ENCODE data around the gene KCNF1.

The KCNF1 gene

DNA sequence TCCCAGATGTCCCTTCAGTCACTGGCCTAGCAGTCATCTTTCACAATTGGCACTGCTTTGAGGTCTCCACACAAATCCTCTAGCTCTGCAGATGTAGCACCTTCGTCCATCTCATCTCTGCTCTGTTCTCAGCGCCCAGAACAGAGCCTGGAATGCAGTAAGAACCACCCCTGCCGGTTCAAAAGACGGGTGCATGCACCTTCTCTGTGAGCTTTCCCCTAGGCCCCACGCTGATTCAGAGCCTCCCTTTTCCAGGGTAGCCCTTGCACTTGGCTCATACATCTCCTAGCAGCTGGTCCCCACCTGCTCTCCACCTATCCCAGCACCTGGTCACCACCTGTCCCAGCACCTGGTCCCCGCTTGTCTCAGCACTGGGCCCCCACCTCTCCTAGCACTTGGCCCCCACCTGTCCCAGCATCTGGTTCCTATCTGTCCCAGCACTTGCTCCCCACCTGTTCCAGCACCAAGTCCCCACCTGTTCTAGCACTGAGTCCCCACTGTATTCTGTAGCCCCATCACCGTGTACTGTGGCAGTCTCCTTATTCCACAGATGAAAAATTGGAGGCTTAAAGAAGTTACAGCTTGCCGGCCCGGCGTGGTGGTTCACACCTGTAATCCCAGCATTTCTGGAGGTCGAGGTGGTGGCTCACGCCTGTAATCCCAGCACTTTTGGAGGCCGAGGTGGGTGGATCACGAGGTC is 4.7 kb upstream of the KCNF1 start:
- Histone ChIP-seq H3K4me1 (ENCODE audit: insufficient read depth, low read length) (no peaks in the 10 kb centered on the region), H3K27me3 (ENCODE audit: insufficient read depth, low read length, poor library complexity) (peaks cover 16% of the 10 kb centered on the region), H3K36me3 (ENCODE audit: insufficient read depth, low read length) (no peaks in the 10 kb centered on the region), H3K4me3 (ENCODE audit: low read depth in 1 of 2, low read length in 2 of 2) (no peak overlapping the region), H3K79me2 (ENCODE audit: insufficient read depth, low read length) (no peaks in the 10 kb centered on the region), H3K4me2 (ENCODE audit: insufficient read depth, low read length) (no peak overlapping the region), H3K9me3 (ENCODE audit: insufficient read depth, low read length, severe bottlenecking) (peaks cover 2% of the 10 kb centered on the region), H2AFZ (ENCODE audit: low read depth, low read length) (no peak overlapping the region), H4K20me1 (ENCODE audit: insufficient read depth, low read length) (0 out of 2 replicates have a peak, but pooled peaks cover 3% of the 10 kb centered on the region), H3K9ac (ENCODE audit: low read depth, low read length) (no peak overlapping the region), H3K27ac (ENCODE audit: low read length) (no peak overlapping the region)
- DNase-seq (no peak), ATAC-seq (ENCODE audit: insufficient read depth, low read depth) (no peak)
- TF ChIP-seq, protein P1, sequence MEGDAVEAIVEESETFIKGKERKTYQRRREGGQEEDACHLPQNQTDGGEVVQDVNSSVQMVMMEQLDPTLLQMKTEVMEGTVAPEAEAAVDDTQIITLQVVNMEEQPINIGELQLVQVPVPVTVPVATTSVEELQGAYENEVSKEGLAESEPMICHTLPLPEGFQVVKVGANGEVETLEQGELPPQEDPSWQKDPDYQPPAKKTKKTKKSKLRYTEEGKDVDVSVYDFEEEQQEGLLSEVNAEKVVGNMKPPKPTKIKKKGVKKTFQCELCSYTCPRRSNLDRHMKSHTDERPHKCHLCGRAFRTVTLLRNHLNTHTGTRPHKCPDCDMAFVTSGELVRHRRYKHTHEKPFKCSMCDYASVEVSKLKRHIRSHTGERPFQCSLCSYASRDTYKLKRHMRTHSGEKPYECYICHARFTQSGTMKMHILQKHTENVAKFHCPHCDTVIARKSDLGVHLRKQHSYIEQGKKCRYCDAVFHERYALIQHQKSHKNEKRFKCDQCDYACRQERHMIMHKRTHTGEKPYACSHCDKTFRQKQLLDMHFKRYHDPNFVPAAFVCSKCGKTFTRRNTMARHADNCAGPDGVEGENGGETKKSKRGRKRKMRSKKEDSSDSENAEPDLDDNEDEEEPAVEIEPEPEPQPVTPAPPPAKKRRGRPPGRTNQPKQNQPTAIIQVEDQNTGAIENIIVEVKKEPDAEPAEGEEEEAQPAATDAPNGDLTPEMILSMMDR (IDR thresholded peaks at IDR 0.05; ENCODE audit: borderline replicate concordance, extremely low read depth, low read length, poor library complexity, severe bottlenecking) = no peak
- no peak for TF ChIP-seq EZH2 (IDR thresholded peaks at IDR 0.05; ENCODE audit: borderline replicate concordance, low read depth, low read length, severe bottlenecking)

GRCh38 chr2:10908195-10908594 is 3.5 kb upstream of the KCNF1 start:
- no peak for DNase-seq
- Histone ChIP-seq H3K9ac (ENCODE audit: low read depth, low read length) (no peak overlapping the region), H3K27me3 (ENCODE audit: insufficient read depth, low read length, poor library complexity) (peaks cover 16% of the 10 kb centered on the region), H3K4me2 (ENCODE audit: insufficient read depth, low read length) (no peak overlapping the region), H3K36me3 (ENCODE audit: insufficient read depth, low read length) (no peaks in the 10 kb centered on the region), H2AFZ (ENCODE audit: low read depth, low read length) (no peak overlapping the region), H3K4me3 (ENCODE audit: low read depth in 1 of 2, low read length in 2 of 2) (no peak overlapping the region), H3K9me3 (ENCODE audit: insufficient read depth, low read length, severe bottlenecking) (peaks cover 2% of the 10 kb centered on the region), H3K27ac (ENCODE audit: low read length) (no peak overlapping the region), H4K20me1 (ENCODE audit: insufficient read depth, low read length) (0 out of 2 replicates have a peak, but pooled peaks cover 3% of the 10 kb centered on the region), H3K4me1 (ENCODE audit: insufficient read depth, low read length) (no peaks in the 10 kb centered on the region), H3K79me2 (ENCODE audit: insufficient read depth, low read length) (no peaks in the 10 kb centered on the region)
- no peak for TF ChIP-seq EZH2 (IDR thresholded peaks at IDR 0.05; ENCODE audit: borderline replicate concordance, low read depth, low read length, severe bottlenecking)
- TF ChIP-seq, protein P1 (IDR thresholded peaks at IDR 0.05; ENCODE audit: borderline replicate concordance, extremely low read depth, low read length, poor library complexity, severe bottlenecking) = no peak
- no peak for ATAC-seq (ENCODE audit: insufficient read depth, low read depth)

DNA sequence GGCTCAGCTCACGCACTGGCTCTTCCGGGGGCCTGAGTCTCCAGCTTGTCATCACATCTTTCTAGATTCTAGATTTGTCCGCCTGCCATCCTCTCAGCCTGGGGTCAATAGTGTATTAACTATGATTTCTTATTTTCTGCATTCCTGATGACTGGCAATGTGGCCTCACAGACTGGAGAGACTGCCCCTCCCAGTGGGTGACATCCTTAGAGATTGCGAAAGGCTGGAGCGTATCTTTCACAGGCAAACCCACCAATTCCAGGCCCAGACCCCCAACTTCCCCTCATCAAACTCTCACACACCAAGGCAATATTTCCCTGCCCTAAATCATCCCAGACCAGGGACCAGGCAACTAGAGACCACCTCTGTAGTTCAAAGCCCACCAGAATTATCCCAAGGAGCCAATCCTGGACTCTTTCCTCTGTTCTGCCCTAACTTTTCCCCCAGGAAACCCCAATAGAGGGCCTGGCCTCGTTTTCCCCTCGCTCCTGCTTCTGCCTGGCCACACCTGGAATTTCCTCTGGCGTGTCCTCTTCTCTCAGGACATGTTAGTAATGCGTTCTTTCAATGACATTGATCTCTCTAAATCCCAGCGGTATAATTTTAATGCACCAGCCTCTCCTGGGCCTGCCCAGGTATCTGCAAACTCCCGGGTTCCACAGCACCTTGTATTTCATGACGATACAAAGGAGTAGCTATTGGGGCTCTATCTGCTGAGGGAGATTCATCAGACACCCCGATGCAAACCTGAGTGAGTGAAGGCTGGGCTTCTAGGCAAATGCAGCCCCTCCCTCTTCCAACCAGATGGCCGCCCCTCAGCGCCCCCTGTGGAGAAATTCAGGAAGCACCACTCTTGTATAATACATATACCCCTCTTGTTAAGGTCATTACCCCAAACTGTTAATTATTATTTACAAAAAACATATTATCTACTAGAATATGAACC is 2.4 kb upstream of the KCNF1 start:
- 0 out of 2 replicates have a peak, but pooled peaks cover 3% of the 10 kb centered on the region for H4K20me1 ChIP-seq (ENCODE audit: insufficient read depth, low read length)
- no peak overlapping the region for H3K4me2 ChIP-seq (ENCODE audit: insufficient read depth, low read length)
- ATAC-seq (ENCODE audit: insufficient read depth, low read depth) = peak; percentile 72
- peaks cover 16% of the 10 kb centered on the region for H3K27me3 ChIP-seq (ENCODE audit: insufficient read depth, low read length, poor library complexity)
- no peaks in the 10 kb centered on the region for H3K79me2 ChIP-seq (ENCODE audit: insufficient read depth, low read length)
- H3K9ac ChIP-seq (ENCODE audit: low read depth, low read length) = no peak overlapping the region
- peak; percentile 40 for DNase-seq
- no peak for TF ChIP-seq EZH2 (IDR thresholded peaks at IDR 0.05; ENCODE audit: borderline replicate concordance, low read depth, low read length, severe bottlenecking)
- TF ChIP-seq, protein P1 (IDR thresholded peaks at IDR 0.05; ENCODE audit: borderline replicate concordance, extremely low read depth, low read length, poor library complexity, severe bottlenecking) = peak; percentile 55
- no peak overlapping the region for H3K27ac ChIP-seq (ENCODE audit: low read length)
- no peak overlapping the region for H2AFZ ChIP-seq (ENCODE audit: low read depth, low read length)
- H3K4me1 ChIP-seq (ENCODE audit: insufficient read depth, low read length) = no peaks in the 10 kb centered on the region
- H3K36me3 ChIP-seq (ENCODE audit: insufficient read depth, low read length) = no peaks in the 10 kb centered on the region
- peaks cover 2% of the 10 kb centered on the region for H3K9me3 ChIP-seq (ENCODE audit: insufficient read depth, low read length, severe bottlenecking)
- H3K4me3 ChIP-seq (ENCODE audit: low read depth in 1 of 2, low read length in 2 of 2) = no peak overlapping the region

Data from DND-41 (cell line).